Measurements from ENCODE around the gene DES.
"Not testable (repeated sequence)": the region's sequence is repeated elsewhere in the genome, so short reads cannot be mapped to it uniquely, and the experiment has no call there.

DES gene

DNA sequence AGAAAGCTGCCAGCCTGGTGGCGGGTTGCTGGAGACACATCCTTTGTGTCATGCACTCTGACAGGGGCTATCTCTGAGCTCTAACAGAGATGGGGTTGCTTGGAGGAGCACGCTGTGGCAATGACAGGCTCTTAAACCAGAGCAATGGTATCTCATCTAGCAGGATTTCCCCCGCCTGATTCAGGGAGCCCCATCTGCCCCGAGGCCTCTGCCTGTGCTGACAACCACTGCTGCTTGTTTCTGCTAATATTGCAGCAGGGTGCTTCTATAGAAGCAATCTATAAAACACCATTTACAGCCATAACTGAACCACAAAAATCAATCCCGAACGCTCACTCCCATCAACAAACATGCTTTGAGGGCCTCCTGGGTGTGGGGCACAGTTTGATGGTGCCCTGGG, 17.6 kb upstream of the DES start:
- no peak for DNase-seq

GRCh38 chr2:219401606-219402005, 16.6 kb upstream of the DES start:
- peak; percentile 38 to 72 (median 60) for DNase-seq

GRCh38 chr2:219402665-219403515, 15.3 kb upstream of the DES start:
- DNase-seq = peak; percentile 76 to 88 (median 83)

- no peak for DNase-seq
These were observed 14.3 kb upstream of the DES start for GRCh38 chr2:219403861-219404260.

DNA sequence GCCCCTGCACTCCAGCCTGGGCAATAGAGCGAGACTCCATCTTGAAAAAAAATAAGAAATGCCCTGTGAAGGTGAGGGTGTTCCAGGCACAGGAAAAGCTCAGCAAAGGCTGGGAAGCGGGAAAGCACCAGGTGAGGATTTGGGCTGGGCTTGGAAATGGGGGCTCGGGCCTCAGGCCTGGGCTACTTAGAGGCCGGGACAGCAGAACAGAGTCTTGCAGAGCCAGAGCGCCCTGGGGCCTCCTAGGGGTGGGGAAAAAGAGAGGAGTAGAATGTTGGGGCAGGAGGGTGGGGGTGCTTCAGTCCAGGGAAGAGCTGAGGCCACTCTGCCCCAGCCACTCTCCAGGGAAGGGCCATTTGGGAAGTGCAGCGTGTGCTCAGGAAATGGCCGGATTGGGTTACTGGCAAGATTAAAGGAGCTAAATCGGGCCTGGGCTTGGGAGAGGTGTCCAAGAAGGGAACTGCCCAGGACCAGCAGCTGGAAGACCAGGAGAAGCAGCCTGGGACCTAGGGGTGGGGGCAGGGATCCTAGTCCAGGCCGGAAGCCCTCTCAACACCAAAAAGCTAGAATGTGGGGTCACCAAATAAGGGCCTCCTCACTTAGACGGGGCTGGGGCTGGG, 13.8 kb upstream of the DES start:
- no peak for DNase-seq

DNA sequence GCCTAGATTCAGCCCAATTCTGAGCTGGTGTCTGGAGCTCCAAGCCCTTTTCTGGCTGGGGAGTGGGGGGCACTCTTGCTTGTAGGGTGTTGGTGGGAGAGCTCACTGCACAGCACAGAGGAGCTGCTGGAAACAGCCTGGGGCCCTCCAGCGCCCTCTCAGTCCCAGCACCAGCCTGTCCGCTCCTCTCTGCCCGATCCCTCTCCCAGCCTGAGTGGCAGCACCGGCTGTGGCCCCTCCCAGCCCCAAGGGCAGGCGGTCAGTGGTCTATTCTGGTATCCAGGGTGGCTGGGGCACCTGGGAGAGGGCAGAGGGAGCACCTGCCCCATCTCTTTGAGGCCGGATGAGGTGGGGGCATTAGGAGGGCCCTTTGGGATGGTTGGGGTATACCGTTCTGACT, 13.2 kb upstream of the DES start:
- DNase-seq = no peak

DNA sequence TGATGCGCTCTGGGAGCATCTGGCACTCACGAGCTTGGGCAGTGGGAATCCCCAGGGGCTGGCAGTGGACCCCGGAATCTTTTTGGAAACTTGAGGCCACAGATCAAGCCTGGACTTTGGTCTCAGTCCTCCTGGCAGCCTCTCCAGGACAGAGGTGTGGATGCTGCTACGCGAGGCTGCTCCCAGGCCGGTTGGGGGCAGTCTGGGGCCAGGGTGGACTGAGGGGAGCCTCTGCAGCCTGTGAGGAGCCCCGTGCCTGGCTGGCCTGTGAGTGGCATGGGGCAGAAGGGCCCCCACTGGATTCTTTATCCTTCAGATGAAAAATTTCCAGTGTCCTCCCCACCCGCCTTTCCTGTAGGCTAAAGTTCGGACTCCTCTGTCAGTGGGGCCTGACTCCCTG, 12.7 kb upstream of the DES start:
- no peak for DNase-seq

DNA sequence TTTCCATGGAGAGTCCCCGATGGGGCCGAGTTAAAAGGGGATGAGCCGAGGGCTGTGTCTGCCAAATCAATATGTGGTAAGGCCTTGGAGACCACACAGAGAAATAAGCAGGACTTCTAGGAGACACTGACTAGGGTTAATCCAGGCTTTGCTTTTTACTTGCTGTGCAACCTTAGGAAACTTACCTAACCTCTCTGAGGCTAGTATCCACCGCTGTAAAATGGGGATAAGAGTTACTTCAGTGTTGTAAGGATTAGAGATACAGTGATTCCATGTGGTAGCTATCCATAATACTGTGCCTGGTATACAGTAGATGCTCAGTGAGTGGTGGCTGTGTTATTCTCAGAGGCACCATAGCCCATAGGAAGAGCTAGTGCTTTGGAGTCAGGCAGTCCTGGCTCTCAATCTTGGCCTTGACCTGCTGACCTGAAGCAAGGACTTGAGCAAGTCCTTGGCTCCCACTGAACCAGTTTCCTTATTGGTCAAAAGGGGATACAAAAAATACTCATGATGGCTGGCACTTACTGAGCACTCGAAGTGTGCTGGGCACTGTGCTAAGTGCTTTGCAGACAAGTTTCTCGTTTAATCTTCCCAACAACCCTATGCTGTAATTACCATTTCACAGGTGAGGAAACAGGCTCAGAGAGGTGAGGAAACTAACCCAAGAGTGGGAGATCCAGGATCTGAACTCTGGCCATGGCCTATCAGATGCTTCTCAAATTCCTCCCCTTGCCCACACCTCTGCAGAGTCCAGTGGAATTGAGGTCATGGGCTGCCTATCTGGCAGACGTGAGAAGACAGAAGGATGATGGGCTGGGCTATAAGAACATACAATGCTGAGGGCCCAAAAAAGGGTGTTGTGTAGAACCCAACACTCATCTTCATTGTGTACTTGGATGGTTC, 12.0 kb upstream of the DES start:
- DNase-seq = no peak

GRCh38 chr2:219406861-219407230, 11.3 kb upstream of the DES start:
- DNase-seq = no peak

- DNase-seq = not testable (repeated sequence)
These were observed 10.8 kb upstream of the DES start for GRCh38 chr2:219407343-219407742.

- no peak for DNase-seq
These were observed 10.0 kb upstream of the DES start for GRCh38 chr2:219408204-219408603.

- no peak for DNase-seq
These were observed 9.5 kb upstream of the DES start for GRCh38 chr2:219408631-219409030.

- DNase-seq = no peak
These were observed 8.6 kb upstream of the DES start for GRCh38 chr2:219409619-219410018.

DNA sequence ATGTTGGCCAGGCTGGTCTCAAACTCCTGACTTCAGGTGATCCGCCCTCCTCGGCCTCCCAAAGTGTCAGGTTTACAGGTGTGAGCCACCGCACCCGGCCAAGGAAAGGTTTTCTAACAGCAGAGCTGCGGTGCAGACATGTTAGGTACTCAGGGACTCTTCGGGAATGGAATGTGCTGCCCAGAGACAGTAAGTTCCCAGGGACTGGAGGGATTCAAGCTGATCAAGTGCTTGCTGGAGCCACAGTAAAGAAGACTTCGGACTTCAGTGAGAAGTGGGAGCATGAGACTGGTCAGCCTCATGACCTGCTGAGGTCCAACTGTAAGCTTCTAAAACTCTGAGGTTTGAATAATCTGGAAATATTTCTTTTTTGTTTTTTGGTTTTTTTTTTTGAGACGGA, 7.8 kb upstream of the DES start:
- DNase-seq = no peak

DNA sequence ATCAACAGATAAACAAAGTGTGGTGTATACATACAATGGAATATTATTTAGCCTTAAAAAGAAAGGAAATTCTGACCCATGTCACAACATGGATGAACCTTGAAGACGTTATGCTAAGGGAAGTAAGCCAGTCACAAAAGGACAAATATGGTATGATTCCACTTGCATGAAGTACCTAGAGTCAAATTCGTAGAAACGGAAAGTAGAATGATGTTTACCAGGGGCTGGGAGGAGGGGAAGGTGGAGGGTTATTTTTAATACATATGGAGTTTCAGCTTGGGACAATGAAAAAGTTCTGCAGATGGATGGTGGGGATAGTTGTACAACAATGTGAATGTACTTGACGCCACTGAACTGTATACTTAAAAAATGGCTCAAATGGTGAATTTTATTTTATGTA, 3.3 kb upstream of the DES start:
- DNase-seq = no peak

GRCh38 chr2:219415580-219416234, 2.5 kb upstream of the DES start:
- DNase-seq = no peak

GRCh38 chr2:219416235-219416602, 2.0 kb upstream of the DES start:
- no peak for DNase-seq

DNA sequence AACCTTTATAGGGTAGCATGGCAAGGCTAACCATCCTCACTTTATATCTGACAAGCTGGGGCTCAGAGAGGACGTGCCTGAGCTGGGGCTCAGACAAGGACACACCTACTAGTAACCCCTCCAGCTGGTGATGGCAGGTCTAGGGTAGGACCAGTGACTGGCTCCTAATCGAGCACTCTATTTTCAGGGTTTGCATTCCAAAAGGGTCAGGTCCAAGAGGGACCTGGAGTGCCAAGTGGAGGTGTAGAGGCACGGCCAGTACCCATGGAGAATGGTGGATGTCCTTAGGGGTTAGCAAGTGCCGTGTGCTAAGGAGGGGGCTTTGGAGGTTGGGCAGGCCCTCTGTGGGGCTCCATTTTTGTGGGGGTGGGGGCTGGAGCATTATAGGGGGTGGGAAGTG, 1.2 kb upstream of the DES start:
- no peak for DNase-seq

DNA sequence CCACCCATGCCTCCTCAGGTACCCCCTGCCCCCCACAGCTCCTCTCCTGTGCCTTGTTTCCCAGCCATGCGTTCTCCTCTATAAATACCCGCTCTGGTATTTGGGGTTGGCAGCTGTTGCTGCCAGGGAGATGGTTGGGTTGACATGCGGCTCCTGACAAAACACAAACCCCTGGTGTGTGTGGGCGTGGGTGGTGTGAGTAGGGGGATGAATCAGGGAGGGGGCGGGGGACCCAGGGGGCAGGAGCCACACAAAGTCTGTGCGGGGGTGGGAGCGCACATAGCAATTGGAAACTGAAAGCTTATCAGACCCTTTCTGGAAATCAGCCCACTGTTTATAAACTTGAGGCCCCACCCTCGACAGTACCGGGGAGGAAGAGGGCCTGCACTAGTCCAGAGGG, 803 bp upstream of the DES start:
- no peak for DNase-seq

DNA sequence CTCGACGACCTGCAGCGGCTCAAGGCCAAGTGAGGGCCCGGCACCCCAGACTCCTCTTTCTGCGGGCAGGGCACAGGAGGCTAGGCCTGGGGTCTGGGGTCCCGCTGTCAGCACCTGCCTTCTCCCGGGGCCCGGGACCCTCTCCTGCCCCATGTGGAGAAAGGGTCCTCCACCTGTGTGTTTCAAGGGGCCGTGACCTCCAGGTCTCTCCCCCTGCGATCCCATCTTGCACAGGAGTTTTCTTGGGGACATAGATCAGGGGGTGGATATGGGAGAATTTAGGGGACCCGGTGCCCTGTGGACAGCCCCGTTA, 791 bp downstream of the DES start:
- no peak for DNase-seq

DNA sequence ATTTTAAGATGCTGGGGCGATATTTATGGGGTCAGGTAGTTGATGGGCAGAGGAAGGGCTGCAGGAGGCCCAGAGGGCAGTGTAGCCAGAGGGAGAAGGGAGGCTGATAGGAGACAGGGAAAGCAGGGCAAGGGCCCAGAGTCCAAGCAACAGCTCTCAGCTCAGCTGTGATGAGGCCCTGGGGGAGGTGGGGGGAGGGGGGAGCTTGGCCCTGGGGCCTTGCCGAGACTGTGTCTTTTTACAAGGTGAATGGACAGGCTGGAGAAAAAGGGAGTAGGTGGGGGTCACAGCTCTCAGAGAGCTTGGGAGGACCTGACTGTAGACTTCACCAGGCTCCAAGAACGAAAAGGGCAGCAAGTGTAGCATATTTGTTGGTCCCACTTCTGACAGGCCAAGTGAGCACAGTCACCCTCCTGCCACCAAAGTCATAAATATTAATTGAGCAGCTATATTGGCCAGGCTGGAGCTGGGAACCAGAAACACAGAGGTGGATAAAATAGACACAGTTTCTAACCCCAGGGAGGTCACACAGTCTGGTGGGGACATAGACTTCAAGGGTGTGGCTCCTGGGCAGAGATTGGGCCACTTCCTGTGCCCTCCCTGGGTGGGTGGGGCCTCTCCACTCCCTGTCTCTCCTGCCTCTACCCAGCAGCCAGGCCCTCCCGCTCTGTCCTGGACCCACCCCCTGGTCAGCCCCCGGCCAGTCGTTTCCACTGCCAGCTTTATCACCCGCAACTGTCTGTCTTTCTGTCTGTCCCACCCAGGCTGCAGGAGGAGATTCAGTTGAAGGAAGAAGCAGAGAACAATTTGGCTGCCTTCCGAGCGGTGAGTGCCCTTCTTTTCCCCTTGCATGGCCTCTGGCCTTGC, 1.4 kb downstream of the DES start:
- no peak for DNase-seq

GRCh38 chr2:219420687-219421086, 2.5 kb downstream of the DES start:
- no peak for DNase-seq

All from suppressor macrophage (primary cell).